ENCODE results near the gene GAS2L1. TPM values are rescaled to one million over a fixed set of nuclear protein-coding genes. Genes with fewer than 3 reads are reported as not detected.

The GAS2L1 gene
- total RNA-seq, 1 experiment from 2014 or later: 8.0 TPM

- H3K27ac ChIP-seq (ENCODE audit: insufficient read length, low read depth, low read length): no peak overlapping the region
- H3K4me3 Mint-ChIP-seq: no peak overlapping the region
- no peaks in the 10 kb centered on the region for H3K27me3 ChIP-seq (ENCODE audit: insufficient read depth, low read length)
- H3K4ac ChIP-seq (ENCODE audit: low read depth, low read length): no peak overlapping the region
- H3K79me2 ChIP-seq (ENCODE audit: insufficient read depth, low read length): no peaks in the 10 kb centered on the region
- no peaks in the 10 kb centered on the region for H3K27me3 Mint-ChIP-seq (ENCODE audit: low read depth)
- no peaks in the 10 kb centered on the region for H4K20me1 ChIP-seq (ENCODE audit: control insufficient read depth, insufficient read depth, insufficient read length)
- H2BK12ac ChIP-seq (ENCODE audit: insufficient read length, low read depth, low read length): no peak overlapping the region
- no peaks in the 10 kb centered on the region for H3K79me1 ChIP-seq (ENCODE audit: insufficient read depth, low read depth, low read length, poor library complexity, severe bottlenecking)
- H3T11ph ChIP-seq (ENCODE audit: low read length): no peak overlapping the region
- no peak overlapping the region for H3K9ac ChIP-seq (ENCODE audit: extremely low read depth, insufficient read length, low read length)
- no peak overlapping the region for H2BK5ac ChIP-seq (ENCODE audit: insufficient read length, low read length)
- H4K91ac ChIP-seq (ENCODE audit: insufficient read length, low read depth, low read length): no peak overlapping the region
- no peak overlapping the region for H3K4me2 ChIP-seq (ENCODE audit: insufficient read depth, insufficient read length, low read length)
- no peak for DNase-seq
- H4K8ac ChIP-seq (replicated peaks; ENCODE audit: insufficient read length, low read depth, low read length): no peak overlapping the region
- no peak overlapping the region for H3K23ac ChIP-seq (ENCODE audit: insufficient read length, low read depth, low read length)
- H4K5ac ChIP-seq (ENCODE audit: insufficient read length, low read depth, low read length): no peak overlapping the region
- peaks cover 3 to 20% (median 20%) of the 10 kb centered on the region in 3 experiments; a peak in 5 of 7 replicates for H3K36me3 Mint-ChIP-seq (ENCODE audit: insufficient read depth in 1 of 3, low read depth in 3 of 3)
- H2BK20ac ChIP-seq (ENCODE audit: low read depth, low read length, poor library complexity, severe bottlenecking): no peak overlapping the region
- H3K14ac ChIP-seq (ENCODE audit: insufficient read depth, low read length): no peak overlapping the region
- no peak overlapping the region; a peak in 1 of 7 replicates for H3K27ac Mint-ChIP-seq
- H3K4me1 ChIP-seq (ENCODE audit: insufficient read depth, low read length): no peaks in the 10 kb centered on the region
- H3K56ac ChIP-seq (ENCODE audit: insufficient read length, low read depth, low read length): no peak overlapping the region
- no peaks in the 10 kb centered on the region for H3K9me3 ChIP-seq (ENCODE audit: control insufficient read depth, low read depth, low read length)
- H2AFZ ChIP-seq (ENCODE audit: low read length): no peak overlapping the region
- H2AK5ac ChIP-seq (ENCODE audit: insufficient read length, low read length): no peak overlapping the region
- H3K23me2 ChIP-seq (ENCODE audit: insufficient read length, low read depth, low read length, poor library complexity, severe bottlenecking): no peaks in the 10 kb centered on the region
- H2BK15ac ChIP-seq (ENCODE audit: low read depth, low read length): no peak overlapping the region
- TF ChIP-seq CTCF (conservative IDR thresholded peaks at IDR 0.05): no peak
- H3K9me3 Mint-ChIP-seq: no peaks in the 10 kb centered on the region
- WGBS (ENCODE audit: extremely low coverage, insufficient read length, low lambda C conversion rate): no CpG with 5 or more reads among the region's 15 CpGs
- no peak overlapping the region for H2BK120ac ChIP-seq (ENCODE audit: low read depth, low read length, poor library complexity, severe bottlenecking)
- no peak overlapping the region for H3K18ac ChIP-seq (ENCODE audit: insufficient read length, low read depth, low read length)
- peaks cover 2 to 3% of the 10 kb centered on the region in 2 experiments; a peak in 2 of 4 replicates for H3K4me1 Mint-ChIP-seq
Measured at GRCh38 chr22:29327089-29327764, 20.8 kb downstream of the GAS2L1 start.
